GM12873 (cell line): Measurements from ENCODE around the gene EPB41L5.

ENCODE experiments used
- CTCF ChIP-seq: IDR thresholded peaks from 2 replicates; pipeline ENCODE4 v1.5.1; 2012; ENCODE audit warnings: low read depth, mild to moderate bottlenecking, moderate library complexity, low read length, control low read depth; ENCODE audit not compliant: insufficient read depth; ENCODE audit errors: missing control alignments

Gene EPB41L5

DNA sequence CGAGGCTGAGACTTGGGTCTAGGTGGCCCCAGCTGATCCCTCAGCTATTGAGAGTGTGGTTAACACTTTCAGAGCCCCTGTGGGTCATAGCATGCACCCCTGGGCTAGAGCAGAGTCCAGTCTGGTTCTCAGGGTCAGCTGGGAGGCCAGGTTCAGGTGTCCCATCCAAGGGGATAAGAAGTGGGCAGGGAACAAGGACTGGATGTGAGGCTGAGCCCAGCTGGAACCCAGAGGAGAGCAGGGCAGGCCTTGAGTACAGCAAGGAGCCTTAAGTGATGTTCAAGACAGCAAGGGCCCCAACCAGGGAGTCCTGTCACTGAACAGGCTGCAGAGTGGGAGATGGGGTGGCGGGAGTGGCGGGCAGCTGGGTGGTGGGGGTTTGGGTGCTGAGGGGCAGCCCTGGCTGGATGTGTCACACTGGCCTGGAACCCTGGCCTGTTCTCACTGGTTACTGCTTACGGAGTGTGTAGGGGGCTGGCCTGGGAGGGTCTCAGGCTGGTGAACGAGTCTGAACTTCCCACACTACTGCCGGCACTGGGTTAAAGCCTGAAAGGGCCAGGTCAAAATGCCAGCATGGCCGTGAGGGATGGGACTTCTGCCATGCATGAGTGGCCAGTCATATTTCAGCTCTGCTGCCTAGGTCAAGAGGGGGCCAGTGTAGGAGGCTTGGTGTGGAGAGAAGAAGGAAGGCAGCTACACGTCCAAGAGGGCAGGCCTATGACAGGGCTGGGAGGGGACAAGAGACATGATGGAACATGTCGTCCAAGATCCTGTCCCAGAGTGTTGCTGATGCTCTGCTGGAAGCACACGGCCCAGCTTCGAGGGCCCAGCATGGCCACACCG lies 196.8 kb downstream of the EPB41L5 start:
- TF ChIP-seq CTCF = no peak

GRCh38 chr2:120210270-120210693 lies 197.4 kb downstream of the EPB41L5 start:
- no peak for TF ChIP-seq CTCF

GRCh38 chr2:120218181-120218580 lies 205.3 kb downstream of the EPB41L5 start:
- no peak for TF ChIP-seq CTCF

DNA sequence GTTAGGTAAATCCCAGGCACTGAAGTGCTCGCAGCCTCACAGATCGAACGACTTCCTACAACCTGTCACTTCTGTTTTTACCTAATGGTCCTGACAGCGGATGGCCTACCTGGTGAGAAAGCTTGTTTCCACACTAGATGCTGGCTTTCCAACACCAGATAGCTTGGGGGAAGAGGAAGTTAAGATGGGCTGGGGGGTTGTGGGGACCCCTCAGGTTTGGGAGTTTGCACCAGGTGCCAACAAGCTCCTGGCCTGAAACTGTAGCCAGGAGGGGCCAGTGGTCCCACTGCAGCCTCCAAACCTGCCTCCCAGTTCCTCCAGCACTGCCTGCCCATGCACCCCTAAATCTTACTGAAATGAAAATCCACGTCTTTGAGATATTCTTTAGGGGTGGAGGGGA lies 206.4 kb downstream of the EPB41L5 start:
- TF ChIP-seq CTCF = no peak

DNA sequence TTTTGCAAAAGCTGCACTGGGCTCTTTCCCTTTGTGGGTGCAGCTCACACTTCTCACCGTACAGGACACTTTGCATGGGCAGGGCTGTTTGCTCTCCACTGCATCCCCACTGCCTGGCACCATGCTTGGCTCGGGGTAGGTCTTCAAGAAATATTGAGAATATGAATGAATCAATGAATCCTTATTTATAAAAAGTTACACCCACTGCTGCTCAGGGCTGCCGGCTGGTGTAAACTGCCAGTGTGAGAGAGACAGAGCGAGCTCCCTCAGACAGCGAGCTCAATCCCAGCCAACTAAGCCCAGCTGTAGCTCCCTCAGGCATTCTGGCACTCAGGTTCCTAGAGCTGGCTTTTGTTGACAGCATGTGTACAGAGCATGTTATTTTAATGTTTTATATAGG lies 206.9 kb downstream of the EPB41L5 start:
- no peak for TF ChIP-seq CTCF

GRCh38 chr2:120220756-120221155 lies 207.9 kb downstream of the EPB41L5 start:
- TF ChIP-seq CTCF = no peak

DNA sequence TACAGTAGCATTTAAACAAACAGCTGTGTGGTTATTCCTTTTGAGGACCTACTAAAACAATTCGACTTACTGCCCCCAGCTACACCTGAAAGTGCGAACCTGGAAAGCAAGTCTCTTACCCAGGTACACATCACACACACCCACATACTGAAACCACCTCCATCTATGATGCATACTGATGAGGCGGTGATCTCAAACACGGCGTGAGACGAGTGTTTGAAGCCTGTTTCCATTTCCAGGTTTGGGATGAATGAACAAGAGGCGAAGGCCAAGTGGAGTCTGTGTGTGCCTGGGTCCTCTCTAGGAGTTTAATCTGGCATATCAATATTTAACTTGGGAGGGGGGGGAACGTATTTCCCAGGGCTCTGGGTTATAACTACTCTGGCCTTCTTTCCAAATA lies 208.7 kb downstream of the EPB41L5 start:
- TF ChIP-seq CTCF = no peak
